T-helper 1 cell treated with Interleukin-12 subunit alpha and Interleukin-12 subunit beta and Interleukin-4 antibody, amounts not matched to agents 30 μg/mL and 1 μg/mL, for 36 hours (primary cell): ENCODE data around the gene NPEPL1.
"Not testable (repeated sequence)": the region's sequence is repeated elsewhere in the genome, so short reads cannot be mapped to it uniquely, and the experiment has no call there.

ENCODE experiments used
- H3K27ac Mint-ChIP-seq: one replicate; pipeline ENCODE4 v1.8.0; 2021; ENCODE audit warnings: mild to moderate bottlenecking, mixed read lengths
- H3K27me3 Mint-ChIP-seq: one replicate; pipeline ENCODE4 v1.8.0; 2021; ENCODE audit warnings: low read depth, mixed read lengths
- H3K36me3 Mint-ChIP-seq: one replicate; pipeline ENCODE4 v1.8.0; 2021; ENCODE audit warnings: low read depth, mixed read lengths
- H3K4me1 Mint-ChIP-seq: one replicate; pipeline ENCODE4 v1.8.0; 2021; ENCODE audit warnings: low read depth, mixed read lengths
- H3K4me3 Mint-ChIP-seq: one replicate; pipeline ENCODE4 v1.8.0; 2021; ENCODE audit warnings: mild to moderate bottlenecking, moderate library complexity, mixed read lengths
- H3K9me3 Mint-ChIP-seq: one replicate; pipeline ENCODE4 v1.8.0; 2021; ENCODE audit warnings: mixed read lengths

NPEPL1 gene

DNA sequence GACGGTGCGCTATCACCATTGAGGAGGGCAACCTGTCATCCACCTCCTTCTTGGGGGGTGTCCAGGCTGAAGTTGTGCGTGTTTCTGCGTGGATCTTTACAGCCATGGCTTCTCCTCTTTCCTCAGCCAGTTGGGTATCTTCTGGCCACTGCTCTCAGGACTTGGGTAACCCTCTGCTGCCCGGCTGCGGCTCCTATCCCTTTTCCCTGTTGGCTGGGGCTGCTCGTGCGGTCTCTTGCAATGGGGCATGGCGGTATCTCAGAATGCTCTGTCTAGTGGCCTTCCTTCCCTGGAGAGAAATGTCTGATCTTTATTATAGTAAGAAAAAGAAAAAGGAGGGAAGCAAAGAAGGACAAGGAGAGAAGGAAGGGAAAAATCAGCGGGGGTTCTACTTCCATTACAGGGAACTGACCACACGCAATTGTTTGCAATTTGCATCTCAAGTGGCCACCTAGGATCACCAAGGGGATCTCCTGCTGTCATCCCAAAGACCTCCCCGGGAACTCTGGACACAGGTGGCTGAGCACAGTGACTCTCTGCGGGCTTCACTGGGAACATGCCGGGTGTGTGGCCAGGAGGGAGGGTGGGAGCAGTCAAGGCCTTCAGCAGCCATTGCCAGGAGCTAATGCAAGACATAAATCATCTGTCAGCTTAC lies 60.8 kb downstream of the NPEPL1 start:
- Mint-ChIP-seq H3K27me3 (peaks cover 15% of the 10 kb centered on the region), H3K36me3 (no peaks in the 10 kb centered on the region), H3K9me3 (no peaks in the 10 kb centered on the region), H3K4me3 (no peak overlapping the region), H3K27ac (no peak overlapping the region), H3K4me1 (no peaks in the 10 kb centered on the region)

GRCh38 chr20:58753922-58754551 lies 61.4 kb downstream of the NPEPL1 start:
- peaks cover 15% of the 10 kb centered on the region for H3K27me3 Mint-ChIP-seq
- no peak overlapping the region for H3K4me3 Mint-ChIP-seq
- no peaks in the 10 kb centered on the region for H3K9me3 Mint-ChIP-seq
- H3K27ac Mint-ChIP-seq = no peak overlapping the region
- H3K36me3 Mint-ChIP-seq = no peaks in the 10 kb centered on the region
- H3K4me1 Mint-ChIP-seq = no peaks in the 10 kb centered on the region

GRCh38 chr20:58754584-58754983 lies 62.0 kb downstream of the NPEPL1 start:
- Mint-ChIP-seq H3K36me3 (no peaks in the 10 kb centered on the region), H3K4me3 (no peak overlapping the region), H3K4me1 (no peaks in the 10 kb centered on the region), H3K9me3 (no peaks in the 10 kb centered on the region), H3K27ac (no peak overlapping the region), H3K27me3 (peaks cover 15% of the 10 kb centered on the region)

- H3K9me3 Mint-ChIP-seq = no peaks in the 10 kb centered on the region
- H3K36me3 Mint-ChIP-seq = no peaks in the 10 kb centered on the region
- H3K27ac Mint-ChIP-seq = no peak overlapping the region
- peaks cover 18% of the 10 kb centered on the region for H3K27me3 Mint-ChIP-seq
- H3K4me1 Mint-ChIP-seq = no peaks in the 10 kb centered on the region
- H3K4me3 Mint-ChIP-seq = no peak overlapping the region
These were observed 62.6 kb downstream of the NPEPL1 start for GRCh38 chr20:58755062-58755697.

- Mint-ChIP-seq H3K36me3 (no peaks in the 10 kb centered on the region), H3K27ac (no peak overlapping the region), H3K9me3 (no peaks in the 10 kb centered on the region), H3K4me3 (no peak overlapping the region), H3K4me1 (no peaks in the 10 kb centered on the region), H3K27me3 (peaks cover 16% of the 10 kb centered on the region)
These were observed 63.3 kb downstream of the NPEPL1 start for GRCh38 chr20:58755766-58756449.

GRCh38 chr20:58756450-58756775 lies 63.8 kb downstream of the NPEPL1 start:
- H3K36me3 Mint-ChIP-seq = no peaks in the 10 kb centered on the region

GRCh38 chr20:58757647-58758046 lies 65.0 kb downstream of the NPEPL1 start:
- H3K4me3 Mint-ChIP-seq, H3K36me3 Mint-ChIP-seq, H3K4me1 Mint-ChIP-seq, H3K27ac Mint-ChIP-seq, H3K9me3 Mint-ChIP-seq, H3K27me3 Mint-ChIP-seq: not testable (repeated sequence)

More at GRCh38 chr20:58756450-58756775, 63.8 kb downstream of the NPEPL1 start:
- Mint-ChIP-seq H3K27ac (no peak overlapping the region), H3K4me1 (no peaks in the 10 kb centered on the region), H3K9me3 (no peaks in the 10 kb centered on the region), H3K4me3 (no peak overlapping the region), H3K27me3 (peaks cover 12% of the 10 kb centered on the region)

DNA sequence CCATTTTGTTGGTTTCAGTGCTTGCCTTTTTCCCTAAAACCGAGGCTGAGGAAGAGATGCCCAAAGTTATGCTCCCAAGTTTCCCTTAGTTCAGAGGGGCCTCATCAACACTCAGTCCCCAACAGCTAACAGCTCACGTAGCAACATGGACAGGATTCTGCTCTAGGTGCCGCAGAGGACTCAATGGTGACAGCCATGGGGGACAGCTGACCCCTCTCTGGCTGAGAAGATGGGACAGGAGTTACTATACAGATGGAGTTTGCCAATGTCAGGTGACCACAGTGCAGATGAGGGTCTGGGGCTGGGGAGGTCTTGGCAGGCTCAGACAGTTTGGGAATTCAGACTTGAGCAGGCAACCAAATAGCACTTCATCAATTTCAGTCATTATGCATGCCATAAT lies 67.3 kb downstream of the NPEPL1 start:
- peaks cover 11% of the 10 kb centered on the region for H3K27me3 Mint-ChIP-seq
- H3K4me3 Mint-ChIP-seq = no peak overlapping the region
- no peaks in the 10 kb centered on the region for H3K36me3 Mint-ChIP-seq
- no peak overlapping the region for H3K27ac Mint-ChIP-seq
- no peaks in the 10 kb centered on the region for H3K9me3 Mint-ChIP-seq
- H3K4me1 Mint-ChIP-seq = no peaks in the 10 kb centered on the region

GRCh38 chr20:58760856-58761255 lies 68.3 kb downstream of the NPEPL1 start:
- H3K27ac Mint-ChIP-seq = no peak overlapping the region
- no peaks in the 10 kb centered on the region for H3K36me3 Mint-ChIP-seq
- no peaks in the 10 kb centered on the region for H3K4me1 Mint-ChIP-seq
- peaks cover 20% of the 10 kb centered on the region for H3K27me3 Mint-ChIP-seq
- no peak overlapping the region for H3K4me3 Mint-ChIP-seq
- H3K9me3 Mint-ChIP-seq = no peaks in the 10 kb centered on the region

DNA sequence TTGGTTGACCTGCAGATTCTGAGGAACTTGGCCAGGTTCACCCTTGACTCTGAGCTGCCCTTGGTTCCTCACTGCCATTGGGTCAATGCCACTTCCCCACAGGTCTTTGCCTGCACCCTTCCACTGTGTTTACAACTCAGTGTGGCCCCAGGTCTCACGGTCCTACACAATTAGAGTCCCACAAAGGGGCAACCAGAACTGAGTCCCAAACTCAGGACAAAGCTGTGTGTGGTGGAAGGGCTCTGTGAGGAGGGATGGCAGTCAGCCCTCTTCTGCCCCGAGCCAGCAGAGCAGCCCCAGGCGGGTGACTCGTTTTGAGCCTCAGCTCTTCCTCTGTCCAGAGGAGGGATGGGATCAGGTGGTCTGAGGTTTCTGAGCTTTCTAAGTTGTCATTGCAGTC lies 69.5 kb downstream of the NPEPL1 start:
- Mint-ChIP-seq H3K4me1 (no peaks in the 10 kb centered on the region), H3K36me3 (no peaks in the 10 kb centered on the region), H3K4me3 (no peak overlapping the region), H3K27me3 (peaks cover 18% of the 10 kb centered on the region), H3K9me3 (no peaks in the 10 kb centered on the region), H3K27ac (no peak overlapping the region)

DNA sequence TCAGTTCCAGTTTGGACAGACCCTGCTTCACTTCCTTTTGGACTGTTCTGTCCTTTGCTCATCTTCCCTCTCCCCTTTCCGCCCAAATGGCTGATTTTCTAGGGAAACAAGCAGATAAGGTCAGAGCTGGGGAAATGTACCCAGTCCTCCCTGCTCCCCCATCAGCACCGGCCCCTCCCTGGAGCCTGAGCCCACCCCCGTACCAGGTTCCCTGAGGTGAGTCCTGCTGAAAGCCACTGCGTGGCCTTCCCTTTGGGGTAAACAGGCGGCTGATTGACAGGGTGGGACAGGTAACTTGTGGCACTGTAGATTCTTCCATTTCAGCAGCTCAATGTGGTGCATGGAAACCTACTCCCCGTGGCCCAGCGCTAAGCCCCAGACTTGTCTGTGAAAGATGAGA lies 70.5 kb downstream of the NPEPL1 start:
- Mint-ChIP-seq H3K9me3 (no peaks in the 10 kb centered on the region), H3K27ac (no peak overlapping the region), H3K4me3 (no peak overlapping the region), H3K4me1 (no peaks in the 10 kb centered on the region), H3K36me3 (no peaks in the 10 kb centered on the region), H3K27me3 (peaks cover 18% of the 10 kb centered on the region)
